ENCODE data around the gene TMC7. TPM values are rescaled to one million over a fixed set of nuclear protein-coding genes. Genes with fewer than 3 reads are reported as not detected.

The TMC7 gene
- total and polyA plus RNA-seq, 2 of the 13 experiments (the other 11 are each of a cell fraction or from before 2014, with no cell fraction given), result 1.2 to 5.1 TPM

- peak; percentile 49; the same call in 1 of the 2 replicates for TF ChIP-seq ZNF17 (CRISPR knock-in tag; IDR thresholded peaks at IDR 0.05)
- TF ChIP-seq MLLT10 (CRISPR knock-in tag; IDR thresholded peaks at IDR 0.05), result no peak
- no peak for TF ChIP-seq ZMAT5 (CRISPR knock-in tag; IDR thresholded peaks at IDR 0.05; ENCODE audit: borderline replicate concordance, low read depth)
- TF ChIP-seq FOXJ3 (CRISPR knock-in tag; IDR thresholded peaks at IDR 0.05; ENCODE audit: borderline replicate concordance), result no peak
- TF ChIP-seq ZNF253 (CRISPR knock-in tag; IDR thresholded peaks at IDR 0.05; ENCODE audit: borderline replicate concordance), result no peak
- no peak for TF ChIP-seq KAT7 (CRISPR knock-in tag; IDR thresholded peaks at IDR 0.05; ENCODE audit: borderline replicate concordance)
- no peak for TF ChIP-seq ZNF615 (CRISPR knock-in tag; IDR thresholded peaks at IDR 0.05; ENCODE audit: borderline replicate concordance)
- TF ChIP-seq SIN3A (IDR thresholded peaks at IDR 0.05; ENCODE audit: borderline replicate concordance, low read depth, low read length), result no peak
- 0 out of 2 replicates have a peak, but pooled peaks have one; percentile 48 for TF ChIP-seq ZNF720 (CRISPR knock-in tag; IDR thresholded peaks at IDR 0.05)
- no peak for TF ChIP-seq SNAI1 (CRISPR knock-in tag; IDR thresholded peaks at IDR 0.05; ENCODE audit: borderline replicate concordance)
- no peak for TF ChIP-seq PHF20 (CRISPR knock-in tag; IDR thresholded peaks at IDR 0.05)
- TF ChIP-seq HDAC2 (CRISPR knock-in tag; IDR thresholded peaks at IDR 0.05), result no peak
- TF ChIP-seq JUNB (CRISPR knock-in tag; IDR thresholded peaks at IDR 0.05; ENCODE audit: borderline replicate concordance), result no peak
- no peak for TF ChIP-seq DR1 (CRISPR knock-in tag; IDR thresholded peaks at IDR 0.05)
- TF ChIP-seq NFRKB (IDR thresholded peaks at IDR 0.05), result no peak
- no peak for TF ChIP-seq HNRNPUL1 (IDR thresholded peaks at IDR 0.05; ENCODE audit: low read depth, low read length)
- TF ChIP-seq RXRB (CRISPR knock-in tag; IDR thresholded peaks at IDR 0.05; ENCODE audit: borderline replicate concordance), result peak; percentile 41; the same call in 1 of the 2 replicates
- TF ChIP-seq GMEB1 (CRISPR knock-in tag; IDR thresholded peaks at IDR 0.05; ENCODE audit: borderline replicate concordance), result no peak
- TF ChIP-seq ZNF12 (CRISPR knock-in tag; IDR thresholded peaks at IDR 0.05), result no peak
- no peak for TF ChIP-seq ZNF770 (CRISPR knock-in tag; IDR thresholded peaks at IDR 0.05)
- no peak for TF ChIP-seq BRD4 (CRISPR knock-in tag; IDR thresholded peaks at IDR 0.05)
- no peak for TF ChIP-seq ZIK1 (CRISPR knock-in tag; IDR thresholded peaks at IDR 0.05; ENCODE audit: borderline replicate concordance, low read depth)
- no peak for TF ChIP-seq NAIF1 (CRISPR knock-in tag; IDR thresholded peaks at IDR 0.05; ENCODE audit: borderline replicate concordance)
- no peak for TF ChIP-seq ZFP36 (IDR thresholded peaks at IDR 0.05; ENCODE audit: borderline replicate concordance, low read depth, low read length, partially characterized antibody)
These were observed 88.4 kb downstream of the TMC7 start (continued) for GRCh38 chr16:19071811-19072777.
